ENCODE measurements around the gene PTBP1.
"Not testable (repeated sequence)": the region's sequence is repeated elsewhere in the genome, so short reads cannot be mapped to it uniquely, and the experiment has no call there.

DNA sequence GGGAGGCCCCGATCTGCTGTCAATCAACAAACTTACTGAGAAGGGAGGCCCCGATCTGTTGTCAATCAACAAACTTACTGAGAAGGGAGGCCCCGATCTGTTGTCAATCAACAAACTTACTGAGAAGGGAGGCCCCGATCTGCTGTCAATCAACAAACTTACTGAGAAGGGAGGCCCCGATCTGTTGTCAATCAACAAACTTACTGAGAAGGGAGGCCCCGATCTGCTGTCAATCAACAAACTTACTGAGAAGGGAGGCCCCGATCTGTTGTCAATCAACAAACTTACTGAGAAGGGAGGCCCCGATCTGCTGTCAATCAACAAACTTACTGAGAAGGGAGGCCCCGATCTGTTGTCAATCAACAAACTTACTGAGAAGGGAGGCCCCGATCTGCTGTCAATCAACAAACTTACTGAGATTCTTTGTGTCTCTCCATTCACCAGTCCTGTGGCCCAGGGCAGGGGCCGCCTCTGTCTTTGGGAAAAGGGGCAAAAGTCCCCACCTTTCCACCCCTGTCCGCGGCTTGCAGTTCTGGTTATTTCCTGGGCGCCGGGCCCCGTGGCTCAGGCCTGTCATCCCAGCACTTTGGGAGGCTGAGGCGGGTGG lies 56.5 kb downstream of the PTBP1 start:
- not testable (repeated sequence) for TF ChIP-seq POLR2A (IDR thresholded peaks at IDR 0.05; ENCODE audit: low read depth, low read length); POLR2AphosphoS5 (IDR thresholded peaks at IDR 0.05; ENCODE audit: low read depth, low read length); TAF1 (IDR thresholded peaks at IDR 0.05; ENCODE audit: borderline replicate concordance, low read depth, low read length)

All from GM12892 (cell line).